ENCODE measurements around the gene DHX58. TPM values are rescaled to one million over a fixed set of nuclear protein-coding genes. Genes with fewer than 3 reads are reported as not detected.
A peak's percentile ranks its signal among the peaks of the same experiment; 100 is the strongest.

The DHX58 gene
- polyA plus RNA-seq, 4 donors = 11.4 to 33.8 (median 13.7) TPM

GRCh38 chr17:42077755-42078154 is 34.8 kb downstream of the DHX58 start:
- peaks cover 0 to 18% (median 0%) of the 10 kb centered on the region in 3 donors for H3K27me3 ChIP-seq (ENCODE audit: control insufficient read depth in 3 of 3, insufficient read depth in 3 of 3, low read length in 3 of 3)
- no peak overlapping the region for H3K4me3 ChIP-seq (ENCODE audit: low read depth in 1 of 3, low read length in 3 of 3)
- no peaks in the 10 kb centered on the region for H3K9me3 ChIP-seq (ENCODE audit: control insufficient read depth in 2 of 2, insufficient read depth in 1 of 2, low read depth in 1 of 2, low read length in 1 of 2)
- H3K4me1 ChIP-seq (ENCODE audit: control insufficient read depth in 3 of 3, insufficient read depth in 2 of 3, low read depth in 1 of 3, low read length in 2 of 3) = peaks cover 0 to 2% (median 0%) of the 10 kb centered on the region in 3 donors
- no peaks in the 10 kb centered on the region for H3K36me3 ChIP-seq (ENCODE audit: control insufficient read depth in 3 of 3, insufficient read depth in 2 of 3, low read depth in 1 of 3, low read length in 3 of 3)
- no peak for FAIRE-seq
- WGBS, 3 donors = 87 to 92% (median 91%) methylated on average over 5 of the region's 5 CpGs
- DNase-seq = no peak
- no peak overlapping the region for H3K27ac ChIP-seq (ENCODE audit: low read depth in 1 of 3, low read length in 2 of 3)

- H3K27me3 ChIP-seq (ENCODE audit: control insufficient read depth in 3 of 3, insufficient read depth in 3 of 3, low read length in 3 of 3) = peaks cover under 1 to 23% (median 3%) of the 10 kb centered on the region in 3 donors
- no peak for FAIRE-seq
- no peaks in the 10 kb centered on the region for H3K9me3 ChIP-seq (ENCODE audit: control insufficient read depth in 2 of 2, insufficient read depth in 1 of 2, low read depth in 1 of 2, low read length in 1 of 2)
- 64 to 81% (median 73%) methylated on average over 4 of the region's 4 CpGs for WGBS, 3 donors
- H3K4me1 ChIP-seq (ENCODE audit: control insufficient read depth in 3 of 3, insufficient read depth in 2 of 3, low read depth in 1 of 3, low read length in 2 of 3) = peaks cover 0 to 5% (median 0%) of the 10 kb centered on the region in 3 donors
- no peak overlapping the region for H3K27ac ChIP-seq (ENCODE audit: low read depth in 1 of 3, low read length in 2 of 3)
- DNase-seq = no peak
- H3K4me3 ChIP-seq (ENCODE audit: low read depth in 1 of 3, low read length in 3 of 3) = no peak overlapping the region
- no peaks in the 10 kb centered on the region for H3K36me3 ChIP-seq (ENCODE audit: control insufficient read depth in 3 of 3, insufficient read depth in 2 of 3, low read depth in 1 of 3, low read length in 3 of 3)
Measured at GRCh38 chr17:42076797-42077559, 35.5 kb downstream of the DHX58 start.

GRCh38 chr17:42075789-42076188 is 36.7 kb downstream of the DHX58 start:
- Histone ChIP-seq H3K27ac (ENCODE audit: low read depth in 1 of 3, low read length in 2 of 3) (no peak overlapping the region), H3K27me3 (ENCODE audit: control insufficient read depth in 3 of 3, insufficient read depth in 3 of 3, low read length in 3 of 3) (peaks cover 3 to 35% (median 5%) of the 10 kb centered on the region in 3 donors), H3K9me3 (ENCODE audit: control insufficient read depth in 2 of 2, insufficient read depth in 1 of 2, low read depth in 1 of 2, low read length in 1 of 2) (no peaks in the 10 kb centered on the region), H3K36me3 (ENCODE audit: control insufficient read depth in 3 of 3, insufficient read depth in 2 of 3, low read depth in 1 of 3, low read length in 3 of 3) (no peaks in the 10 kb centered on the region), H3K4me1 (ENCODE audit: control insufficient read depth in 3 of 3, insufficient read depth in 2 of 3, low read depth in 1 of 3, low read length in 2 of 3) (peaks cover 0 to 5% (median 0%) of the 10 kb centered on the region in 3 donors), H3K4me3 (ENCODE audit: low read depth in 1 of 3, low read length in 3 of 3) (no peak overlapping the region)
- DNase-seq = no peak
- 76 to 82% (median 80%) methylated on average over 6 of the region's 6 CpGs for WGBS, 3 donors
- FAIRE-seq = no peak

GRCh38 chr17:42072323-42073187 is 40.0 kb downstream of the DHX58 start:
- Histone ChIP-seq H3K36me3 (ENCODE audit: control insufficient read depth in 3 of 3, insufficient read depth in 2 of 3, low read depth in 1 of 3, low read length in 3 of 3) (no peaks in the 10 kb centered on the region), H3K27ac (ENCODE audit: low read depth in 1 of 3, low read length in 2 of 3) (no peak overlapping the region), H3K9me3 (ENCODE audit: control insufficient read depth in 2 of 2, insufficient read depth in 1 of 2, low read depth in 1 of 2, low read length in 1 of 2) (no peaks in the 10 kb centered on the region), H3K4me3 (ENCODE audit: low read depth in 1 of 3, low read length in 3 of 3) (peak overlapping the region in 1 of 3 donors; percentile 27), H3K4me1 (ENCODE audit: control insufficient read depth in 3 of 3, insufficient read depth in 2 of 3, low read depth in 1 of 3, low read length in 2 of 3) (peaks cover 0 to 13% (median 0%) of the 10 kb centered on the region in 3 donors), H3K27me3 (ENCODE audit: control insufficient read depth in 3 of 3, insufficient read depth in 3 of 3, low read length in 3 of 3) (peaks cover 3 to 35% (median 5%) of the 10 kb centered on the region in 3 donors)
- WGBS, 3 donors = 9 to 15% (median 14%) methylated on average over 41 to 67 of the region's 67 CpGs
- no peak for FAIRE-seq
- peak in 1 of 2 donors; percentile 38 for DNase-seq

GRCh38 chr17:42071810-42072209 is 40.7 kb downstream of the DHX58 start:
- no peak overlapping the region for H3K27ac ChIP-seq (ENCODE audit: low read depth in 1 of 3, low read length in 2 of 3)
- no peak for DNase-seq
- WGBS, 3 donors = 22 to 28% (median 24%) methylated on average over 3 of the region's 3 CpGs
- H3K4me3 ChIP-seq (ENCODE audit: low read depth in 1 of 3, low read length in 3 of 3) = no peak overlapping the region
- H3K27me3 ChIP-seq (ENCODE audit: control insufficient read depth in 3 of 3, insufficient read depth in 3 of 3, low read length in 3 of 3) = peaks cover 3 to 35% (median 5%) of the 10 kb centered on the region in 3 donors
- peaks cover 0 to 16% (median 0%) of the 10 kb centered on the region in 3 donors for H3K4me1 ChIP-seq (ENCODE audit: control insufficient read depth in 3 of 3, insufficient read depth in 2 of 3, low read depth in 1 of 3, low read length in 2 of 3)
- no peak for FAIRE-seq
- no peaks in the 10 kb centered on the region for H3K9me3 ChIP-seq (ENCODE audit: control insufficient read depth in 2 of 2, insufficient read depth in 1 of 2, low read depth in 1 of 2, low read length in 1 of 2)
- no peaks in the 10 kb centered on the region for H3K36me3 ChIP-seq (ENCODE audit: control insufficient read depth in 3 of 3, insufficient read depth in 2 of 3, low read depth in 1 of 3, low read length in 3 of 3)

GRCh38 chr17:42068979-42069378 is 43.5 kb downstream of the DHX58 start:
- 82 to 92% (median 87%) methylated on average over 3 of the region's 3 CpGs for WGBS, 3 donors
- no peak for DNase-seq
- H3K9me3 ChIP-seq (ENCODE audit: control insufficient read depth in 2 of 2, insufficient read depth in 1 of 2, low read depth in 1 of 2, low read length in 1 of 2) = no peaks in the 10 kb centered on the region
- peaks cover 0 to 16% (median 0%) of the 10 kb centered on the region in 3 donors for H3K4me1 ChIP-seq (ENCODE audit: control insufficient read depth in 3 of 3, insufficient read depth in 2 of 3, low read depth in 1 of 3, low read length in 2 of 3)
- no peak overlapping the region for H3K4me3 ChIP-seq (ENCODE audit: low read depth in 1 of 3, low read length in 3 of 3)
- peaks cover 3 to 34% (median 5%) of the 10 kb centered on the region in 3 donors for H3K27me3 ChIP-seq (ENCODE audit: control insufficient read depth in 3 of 3, insufficient read depth in 3 of 3, low read length in 3 of 3)
- no peak overlapping the region for H3K27ac ChIP-seq (ENCODE audit: low read depth in 1 of 3, low read length in 2 of 3)
- no peaks in the 10 kb centered on the region for H3K36me3 ChIP-seq (ENCODE audit: control insufficient read depth in 3 of 3, insufficient read depth in 2 of 3, low read depth in 1 of 3, low read length in 3 of 3)
- FAIRE-seq = no peak

GRCh38 chr17:42067371-42068091 is 45.0 kb downstream of the DHX58 start:
- H3K9me3 ChIP-seq (ENCODE audit: control insufficient read depth in 2 of 2, insufficient read depth in 1 of 2, low read depth in 1 of 2, low read length in 1 of 2) = no peaks in the 10 kb centered on the region
- no peak overlapping the region for H3K27ac ChIP-seq (ENCODE audit: low read depth in 1 of 3, low read length in 2 of 3)
- H3K36me3 ChIP-seq (ENCODE audit: control insufficient read depth in 3 of 3, insufficient read depth in 2 of 3, low read depth in 1 of 3, low read length in 3 of 3) = no peaks in the 10 kb centered on the region
- no peak overlapping the region for H3K4me3 ChIP-seq (ENCODE audit: low read depth in 1 of 3, low read length in 3 of 3)
- H3K27me3 ChIP-seq (ENCODE audit: control insufficient read depth in 3 of 3, insufficient read depth in 3 of 3, low read length in 3 of 3) = peaks cover 2 to 27% (median 5%) of the 10 kb centered on the region in 3 donors
- DNase-seq (peak; percentile 58 to 79), FAIRE-seq (no peak)
- 5 to 28% (median 6%) methylated on average over 12 of the region's 12 CpGs for WGBS, 3 donors
- H3K4me1 ChIP-seq (ENCODE audit: control insufficient read depth in 3 of 3, insufficient read depth in 2 of 3, low read depth in 1 of 3, low read length in 2 of 3) = peaks cover 0 to 12% (median 0%) of the 10 kb centered on the region in 3 donors

- Histone ChIP-seq H3K4me3 (ENCODE audit: low read depth in 1 of 3, low read length in 3 of 3) (no peak overlapping the region), H3K4me1 (ENCODE audit: control insufficient read depth in 3 of 3, insufficient read depth in 2 of 3, low read depth in 1 of 3, low read length in 2 of 3) (peaks cover 0 to 11% (median 0%) of the 10 kb centered on the region in 3 donors), H3K27me3 (ENCODE audit: control insufficient read depth in 3 of 3, insufficient read depth in 3 of 3, low read length in 3 of 3) (peaks cover 0 to 7% (median 0%) of the 10 kb centered on the region in 3 donors), H3K9me3 (ENCODE audit: control insufficient read depth in 2 of 2, insufficient read depth in 1 of 2, low read depth in 1 of 2, low read length in 1 of 2) (no peaks in the 10 kb centered on the region), H3K27ac (ENCODE audit: low read depth in 1 of 3, low read length in 2 of 3) (no peak overlapping the region), H3K36me3 (ENCODE audit: control insufficient read depth in 3 of 3, insufficient read depth in 2 of 3, low read depth in 1 of 3, low read length in 3 of 3) (no peaks in the 10 kb centered on the region)
- DNase-seq (no peak), FAIRE-seq (no peak)
- 59 to 74% (median 65%) methylated on average over 2 of the region's 2 CpGs for WGBS, 3 donors
Measured at GRCh38 chr17:42065201-42065600, 47.3 kb downstream of the DHX58 start.

Measured in small intestine (tissue), 7 donors.